ENCODE results near the gene PPFIBP1.

GRCh38 chr12:27508736-27509431 is 15.1 kb upstream of the PPFIBP1 start:
- no peak for TF ChIP-seq CTCF (IDR thresholded peaks at IDR 0.05)
- TF ChIP-seq RAD21 (IDR thresholded peaks at IDR 0.05; ENCODE audit: low read length), result no peak
- TF ChIP-seq FOXJ3 (CRISPR knock-in tag; IDR thresholded peaks at IDR 0.05), result no peak
- TF ChIP-seq RCOR1 (IDR thresholded peaks at IDR 0.05; ENCODE audit: low read length), result no peak
- no peak for TF ChIP-seq EP300 (IDR thresholded peaks at IDR 0.05; ENCODE audit: borderline replicate concordance in 1 of 2, low read depth in 1 of 2, low read length in 1 of 2)
- no peak for TF ChIP-seq MAX (IDR thresholded peaks at IDR 0.05; ENCODE audit: low read depth)
- TF ChIP-seq GABPA (IDR thresholded peaks at IDR 0.05; ENCODE audit: low read depth), result no peak
- no peak for TF ChIP-seq SIN3A (IDR thresholded peaks at IDR 0.05; ENCODE audit: borderline replicate concordance, low read depth, low read length)

Measured in SK-N-SH (cell line).